Trophoblast cell (in vitro differentiated cells and primary cell): Measurements from ENCODE around the gene FJX1.
A peak's percentile ranks its signal among the peaks of the same experiment; 100 is the strongest.

ENCODE experiments used
- DNase-seq, 2 donors: peaks; one replicate each; pipeline ENCODE4 v3.0.0-alpha.2; 2016
- H2AFZ ChIP-seq: 2 replicates; pipeline ENCODE4 v1.6.1; 2013; ENCODE audit warnings: low read length, moderate library complexity, mild to moderate bottlenecking; ENCODE audit not compliant: insufficient read depth, poor library complexity
- H2AK5ac ChIP-seq: 2 replicates; pipeline ENCODE4 v1.6.1; 2013; ENCODE audit warnings: mild to moderate bottlenecking, low read length
- H2BK120ac ChIP-seq: 2 replicates; pipeline ENCODE4 v1.6.1; 2013; ENCODE audit warnings: low read length, mild to moderate bottlenecking, moderate library complexity; ENCODE audit not compliant: insufficient read depth, poor library complexity
- H2BK12ac ChIP-seq: 2 replicates; pipeline ENCODE4 v1.6.1; 2013; ENCODE audit warnings: mild to moderate bottlenecking, low read length, moderate library complexity
- H2BK5ac ChIP-seq: 2 replicates; pipeline ENCODE4 v1.6.1; 2013; ENCODE audit warnings: low read length, low read depth, moderate library complexity, mild to moderate bottlenecking; ENCODE audit not compliant: poor library complexity
- H3K14ac ChIP-seq: 2 replicates; pipeline ENCODE4 v1.6.1; 2013; ENCODE audit warnings: mild to moderate bottlenecking, low read length
- H3K18ac ChIP-seq: 2 replicates; pipeline ENCODE4 v1.6.1; 2013; ENCODE audit warnings: mild to moderate bottlenecking, low read length
- H3K23ac ChIP-seq: 2 replicates; pipeline ENCODE4 v1.6.1; 2013; ENCODE audit warnings: low read length
- H3K27ac ChIP-seq: 2 replicates; pipeline ENCODE4 v1.5.1; 2013; ENCODE audit warnings: low read depth, mild to moderate bottlenecking, inconsistent platforms, low read length, moderate library complexity
- H3K27me3 ChIP-seq: 2 replicates; pipeline ENCODE4 v1.6.1; 2013; ENCODE audit warnings: inconsistent platforms, mild to moderate bottlenecking, low read length, moderate library complexity; ENCODE audit not compliant: insufficient read depth
- H3K36me3 ChIP-seq, 2 experiments: 1 replicate in 1 of 2; 2 replicates in 1 of 2; pipeline ENCODE4 v1.6.1; 2013; ENCODE audit warnings: low read length in 2 of 2, mild to moderate bottlenecking in 2 of 2, moderate library complexity in 1 of 2; ENCODE audit not compliant: insufficient read depth in 2 of 2, control insufficient read depth in 1 of 2
- H3K4ac ChIP-seq: 2 replicates; pipeline ENCODE4 v1.6.1; 2013; ENCODE audit warnings: low read depth, mild to moderate bottlenecking, low read length, moderate library complexity
- H3K4me1 ChIP-seq, 2 experiments: 1 replicate in 1 of 2; 2 replicates in 1 of 2; pipeline ENCODE4 v1.6.1; 2013; ENCODE audit warnings: low read length in 2 of 2, mild to moderate bottlenecking in 2 of 2, moderate library complexity in 1 of 2; ENCODE audit not compliant: insufficient read depth in 2 of 2, control insufficient read depth in 1 of 2
- H3K4me2 ChIP-seq: 2 replicates; pipeline ENCODE4 v1.6.1; 2013; ENCODE audit warnings: inconsistent platforms, mild to moderate bottlenecking, low read length, moderate library complexity
- H3K4me3 ChIP-seq: 2 replicates; pipeline ENCODE4 v1.5.1; 2013; ENCODE audit warnings: mild to moderate bottlenecking, low read depth, low read length, inconsistent platforms
- H3K79me1 ChIP-seq: one replicate; pipeline ENCODE4 v1.6.1; 2013; ENCODE audit warnings: low read length
- H3K79me2 ChIP-seq: 2 replicates; pipeline ENCODE4 v1.6.1; 2013; ENCODE audit warnings: low read length, mild to moderate bottlenecking; ENCODE audit not compliant: control insufficient read depth, insufficient read depth, poor library complexity
- H3K9ac ChIP-seq: 2 replicates; pipeline ENCODE4 v1.6.1; 2013; ENCODE audit warnings: mild to moderate bottlenecking, low read length
- H3K9me3 ChIP-seq: 2 replicates; pipeline ENCODE4 v1.6.1; 2013; ENCODE audit warnings: low read depth, mild to moderate bottlenecking, control low read depth, inconsistent platforms, low read length; ENCODE audit not compliant: insufficient read depth
- H4K12ac ChIP-seq: 2 replicates; pipeline ENCODE4 v1.6.1; 2013; ENCODE audit warnings: low read depth, mild to moderate bottlenecking, low read length, moderate library complexity
- H4K8ac ChIP-seq: 2 replicates; pipeline ENCODE4 v1.6.1; 2013; ENCODE audit warnings: low read depth, mild to moderate bottlenecking, low read length, moderate library complexity
- H4K91ac ChIP-seq: one replicate; pipeline ENCODE4 v1.6.1; 2013; ENCODE audit warnings: low read depth, mild to moderate bottlenecking, low read length, moderate library complexity
- WGBS: extraction: QIAGEN DNeasy Blood & Tissue Kit; methylation state at CpG from one replicate; pipeline ENCODE4 v1.1.7; 2013; ENCODE audit warnings: missing lambda C conversion rate; ENCODE audit not compliant: insufficient read length, insufficient coverage; ENCODE audit errors: extremely low coverage; 5-methylcytosine and 5-hydroxymethylcytosine counted together

FJX1 gene

GRCh38 chr11:35617316-35617686 lies 959 bp upstream of the FJX1 start:
- H3K27ac ChIP-seq = peak overlapping the region; percentile 90
- H3K14ac ChIP-seq = no peak overlapping the region
- peak overlapping the region; percentile 72 for H3K4me2 ChIP-seq
- H3K23ac ChIP-seq = no peak overlapping the region
- H3K4ac ChIP-seq = no peak overlapping the region
- no peak overlapping the region for H3K9ac ChIP-seq
- peak overlapping the region; percentile 82 for H2BK120ac ChIP-seq
- peak overlapping the region; percentile 9 for H4K91ac ChIP-seq
- no peak overlapping the region for H2AFZ ChIP-seq
- H4K12ac ChIP-seq = no peak overlapping the region
- no peak overlapping the region for H3K18ac ChIP-seq
- no peaks in the 10 kb centered on the region for H3K27me3 ChIP-seq
- peak overlapping the region; percentile 3 for H2BK12ac ChIP-seq
- no peak overlapping the region for H2AK5ac ChIP-seq
- DNase-seq = no peak
- no peak overlapping the region for H3K4me3 ChIP-seq
- peaks cover 3 to 5% of the 10 kb centered on the region in 2 experiments for H3K4me1 ChIP-seq
- peaks cover 18% of the 10 kb centered on the region for H3K79me2 ChIP-seq
- H2BK5ac ChIP-seq = no peak overlapping the region
- no CpG with 5 or more reads among the region's 7 CpGs for WGBS
- peaks cover 31% of the 10 kb centered on the region for H3K79me1 ChIP-seq
- H4K8ac ChIP-seq = no peak overlapping the region
- no peaks in the 10 kb centered on the region for H3K9me3 ChIP-seq
- H3K36me3 ChIP-seq = no peaks in the 10 kb centered on the region

GRCh38 chr11:35618497-35619115 lies 346 bp downstream of the FJX1 start:
- Histone ChIP-seq H3K27ac (peak overlapping the region; percentile 88), H3K18ac (peak overlapping the region; percentile 83), H4K91ac (peak overlapping the region; percentile 94), H2BK12ac (peak overlapping the region; percentile 10), H3K4me2 (peak overlapping the region; percentile 89), H3K9me3 (no peaks in the 10 kb centered on the region), H3K14ac (peak overlapping the region; percentile 91), H4K8ac (peak overlapping the region; percentile 75), H4K12ac (peak overlapping the region; percentile 20), H3K4ac (peak overlapping the region; percentile 4), H3K36me3 (no peaks in the 10 kb centered on the region), H2BK120ac (peak overlapping the region; percentile 79), H3K79me2 (peaks cover 18% of the 10 kb centered on the region), H3K79me1 (peaks cover 31% of the 10 kb centered on the region), H3K4me1 (peaks cover 5 to 8% of the 10 kb centered on the region in 2 experiments), H3K9ac (peak overlapping the region; percentile 95), H2AFZ (peak overlapping the region; percentile 59), H2AK5ac (no peak overlapping the region), H3K27me3 (no peaks in the 10 kb centered on the region), H2BK5ac (peak overlapping the region; percentile 45), H3K23ac (no peak overlapping the region), H3K4me3 (peak overlapping the region; percentile 94)
- DNase-seq = peak in 1 of 2 donors; percentile 45
- no CpG with 5 or more reads among the region's 91 CpGs for WGBS

DNA sequence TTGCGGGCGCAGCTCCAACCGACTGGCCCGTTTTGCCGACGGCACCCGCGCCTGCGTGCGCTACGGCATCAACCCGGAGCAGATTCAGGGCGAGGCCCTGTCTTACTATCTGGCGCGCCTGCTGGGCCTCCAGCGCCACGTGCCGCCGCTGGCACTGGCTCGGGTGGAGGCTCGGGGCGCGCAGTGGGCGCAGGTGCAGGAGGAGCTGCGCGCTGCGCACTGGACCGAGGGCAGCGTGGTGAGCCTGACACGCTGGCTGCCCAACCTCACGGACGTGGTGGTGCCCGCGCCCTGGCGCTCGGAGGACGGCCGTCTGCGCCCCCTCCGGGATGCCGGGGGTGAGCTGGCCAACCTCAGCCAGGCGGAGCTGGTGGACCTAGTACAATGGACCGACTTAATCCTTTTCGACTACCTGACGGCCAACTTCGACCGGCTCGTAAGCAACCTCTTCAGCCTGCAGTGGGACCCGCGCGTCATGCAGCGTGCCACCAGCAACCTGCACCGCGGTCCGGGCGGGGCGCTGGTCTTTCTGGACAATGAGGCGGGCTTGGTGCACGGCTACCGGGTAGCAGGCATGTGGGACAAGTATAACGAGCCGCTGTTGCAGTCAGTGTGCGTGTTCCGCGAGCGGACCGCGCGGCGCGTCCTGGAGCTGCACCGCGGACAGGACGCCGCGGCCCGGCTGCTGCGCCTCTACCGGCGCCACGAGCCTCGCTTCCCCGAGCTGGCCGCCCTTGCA lies 1.0 kb downstream of the FJX1 start:
- peak overlapping the region; percentile 10 for H3K4ac ChIP-seq
- H2BK12ac ChIP-seq = peak overlapping the region; percentile 35
- peak overlapping the region; percentile 88 for H3K27ac ChIP-seq
- peaks cover 18% of the 10 kb centered on the region for H3K79me2 ChIP-seq
- peak overlapping the region; percentile 50 for H2AFZ ChIP-seq
- peak overlapping the region; percentile 94 for H3K4me3 ChIP-seq
- H3K9me3 ChIP-seq = no peaks in the 10 kb centered on the region
- H3K23ac ChIP-seq = no peak overlapping the region
- H4K91ac ChIP-seq = peak overlapping the region; percentile 94
- H3K27me3 ChIP-seq = no peaks in the 10 kb centered on the region
- H2BK5ac ChIP-seq = peak overlapping the region; percentile 90
- peak overlapping the region; percentile 91 for H3K14ac ChIP-seq
- H3K79me1 ChIP-seq = peaks cover 31% of the 10 kb centered on the region
- peak overlapping the region; percentile 79 for H4K8ac ChIP-seq
- H3K9ac ChIP-seq = peak overlapping the region; percentile 95
- DNase-seq = peak; percentile 87 to 91
- H3K36me3 ChIP-seq = no peaks in the 10 kb centered on the region
- WGBS = no CpG with 5 or more reads among the region's 84 CpGs
- peak overlapping the region; percentile 89 for H3K4me2 ChIP-seq
- peak overlapping the region; percentile 83 for H3K18ac ChIP-seq
- peak overlapping the region; percentile 56 for H4K12ac ChIP-seq
- H2BK120ac ChIP-seq = peak overlapping the region; percentile 89
- H2AK5ac ChIP-seq = peak overlapping the region; percentile 58
- H3K4me1 ChIP-seq = peaks cover 8 to 12% of the 10 kb centered on the region in 2 experiments

GRCh38 chr11:35619855-35620640 lies 1.8 kb downstream of the FJX1 start:
- Histone ChIP-seq H3K18ac (peak overlapping the region; percentile 83), H3K36me3 (no peaks in the 10 kb centered on the region), H3K27ac (peak overlapping the region; percentile 88), H3K9ac (peak overlapping the region; percentile 95), H3K4me1 (peaks cover 8 to 12% of the 10 kb centered on the region in 2 experiments), H3K4me2 (peak overlapping the region; percentile 89), H3K9me3 (no peaks in the 10 kb centered on the region), H2BK5ac (peak overlapping the region; percentile 90), H3K79me2 (peaks cover 18% of the 10 kb centered on the region), H4K12ac (peak overlapping the region; percentile 56), H3K14ac (peak overlapping the region; percentile 91), H4K91ac (peak overlapping the region; percentile 94), H2AFZ (peak overlapping the region; percentile 31), H3K4ac (peak overlapping the region; percentile 10), H3K79me1 (peaks cover 31% of the 10 kb centered on the region), H3K4me3 (peak overlapping the region; percentile 94), H3K27me3 (no peaks in the 10 kb centered on the region), H2BK120ac (peak overlapping the region; percentile 89), H4K8ac (peak overlapping the region; percentile 79), H3K23ac (peak overlapping the region; percentile 9), H2AK5ac (peak overlapping the region; percentile 58), H2BK12ac (peak overlapping the region; percentile 35)
- peak in 1 of 2 donors; percentile 13 for DNase-seq
- WGBS = no CpG with 5 or more reads among the region's 33 CpGs
